ENCODE results near the gene LCN6. TPM values are rescaled to one million over a fixed set of nuclear protein-coding genes. Genes with fewer than 3 reads are reported as not detected.
"Not testable (repeated sequence)": the region's sequence is repeated elsewhere in the genome, so short reads cannot be mapped to it uniquely, and the experiment has no call there.

Gene LCN6
- total and polyA plus RNA-seq, 4 donors, result not detected

DNA sequence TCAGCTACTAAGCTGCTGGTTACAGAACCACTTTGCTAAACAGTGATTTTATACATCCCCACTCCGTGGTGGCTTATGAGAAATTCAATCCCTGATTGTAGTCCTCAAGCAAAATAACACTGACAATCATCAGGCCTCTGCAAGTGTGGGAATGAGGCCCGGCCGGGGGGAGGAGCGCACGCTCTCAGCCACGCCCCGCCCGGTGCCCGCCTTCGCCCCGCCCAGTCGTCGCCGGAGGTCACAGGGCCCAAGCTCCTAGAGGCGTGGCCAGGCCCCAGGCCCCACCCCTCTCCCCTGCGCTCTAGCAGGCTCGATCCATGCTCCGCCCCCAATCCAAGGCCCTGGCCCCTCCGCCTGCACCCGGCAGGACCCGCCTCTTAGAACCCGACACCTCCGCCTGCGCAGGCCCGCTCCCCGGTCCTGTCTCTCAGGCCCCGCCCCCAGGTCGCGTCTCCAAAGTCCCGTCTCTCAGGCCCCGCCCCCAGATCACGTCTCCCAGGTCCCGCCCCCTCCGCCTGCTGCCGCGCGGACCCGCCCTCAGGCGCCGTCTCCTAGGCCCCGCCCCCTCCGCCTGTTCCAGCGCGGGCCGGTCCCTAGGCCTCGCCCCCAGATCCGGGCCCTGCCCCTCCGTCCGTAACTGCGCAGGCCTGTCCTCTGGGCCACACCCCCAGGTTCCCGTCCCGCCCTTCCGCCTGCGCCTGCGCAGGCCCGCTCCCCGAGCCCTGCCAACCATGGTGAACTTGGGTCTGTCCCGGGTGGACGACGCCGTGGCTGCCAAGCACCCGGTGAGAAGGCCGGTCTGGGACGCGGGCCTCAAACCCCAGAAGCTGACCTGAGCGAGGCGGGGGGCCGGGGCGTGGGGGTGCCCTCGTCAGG is 42.6 kb upstream of the LCN6 start, which contains the start of gene TMEM141:
TSS of gene TMEM141 (plus strand) at position 705 of the 876 bp plus-strand sequence. CDS start at position 732, 27 bp downstream.
- H3K27me3 ChIP-seq (ENCODE audit: control insufficient read depth, insufficient read depth, low read length), result no peaks in the 10 kb centered on the region
- H3K4me1 ChIP-seq (ENCODE audit: control insufficient read depth, insufficient read depth, low read length), result peaks cover 39% of the 10 kb centered on the region
- under 1% methylated on average over 67 of the region's 70 CpGs for WGBS (ENCODE audit: insufficient coverage)
- H3K4me3 ChIP-seq (ENCODE audit: low read depth, low read length), result peak within 1 kb of the TSS; percentile 88
- H3K36me3 ChIP-seq (ENCODE audit: control insufficient read depth, insufficient read depth, low read length), result peaks cover 26% of the 10 kb centered on the region
- peak; percentile 85 to 100 (median 98) for DNase-seq (ENCODE audit: low read depth in 4 of 6, low spot score in 6 of 6)
- no peaks in the 10 kb centered on the region for H3K9me3 ChIP-seq (ENCODE audit: control insufficient read depth, insufficient read depth, low read length)
- H3K27ac ChIP-seq (ENCODE audit: low read depth, low read length), result peak within 1 kb of the TSS; percentile 95

DNA sequence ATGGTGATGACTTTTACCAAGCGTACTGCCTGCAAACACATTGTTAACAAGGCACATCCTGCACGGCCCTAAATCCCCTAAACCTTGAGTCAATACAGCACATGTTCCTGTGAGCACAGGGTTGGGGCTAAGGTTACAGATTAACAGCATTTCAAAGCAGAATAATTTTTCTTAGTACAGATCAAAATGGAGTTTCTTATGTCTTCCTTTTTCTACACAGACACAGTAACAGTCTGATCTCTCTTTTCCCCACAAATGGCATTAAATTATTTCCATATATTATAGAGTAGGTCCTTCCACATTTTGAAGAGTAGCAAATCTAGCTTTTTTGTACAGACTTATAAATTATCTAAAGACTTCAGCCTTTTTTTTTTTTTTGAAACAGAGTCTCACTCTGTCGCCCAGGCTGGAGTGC is 41.2 kb upstream of the LCN6 start:
- WGBS (ENCODE audit: insufficient coverage), result 75% methylated on average over 2 of the region's 3 CpGs
- no peak overlapping the region for H3K27ac ChIP-seq (ENCODE audit: low read depth, low read length)

DNA sequence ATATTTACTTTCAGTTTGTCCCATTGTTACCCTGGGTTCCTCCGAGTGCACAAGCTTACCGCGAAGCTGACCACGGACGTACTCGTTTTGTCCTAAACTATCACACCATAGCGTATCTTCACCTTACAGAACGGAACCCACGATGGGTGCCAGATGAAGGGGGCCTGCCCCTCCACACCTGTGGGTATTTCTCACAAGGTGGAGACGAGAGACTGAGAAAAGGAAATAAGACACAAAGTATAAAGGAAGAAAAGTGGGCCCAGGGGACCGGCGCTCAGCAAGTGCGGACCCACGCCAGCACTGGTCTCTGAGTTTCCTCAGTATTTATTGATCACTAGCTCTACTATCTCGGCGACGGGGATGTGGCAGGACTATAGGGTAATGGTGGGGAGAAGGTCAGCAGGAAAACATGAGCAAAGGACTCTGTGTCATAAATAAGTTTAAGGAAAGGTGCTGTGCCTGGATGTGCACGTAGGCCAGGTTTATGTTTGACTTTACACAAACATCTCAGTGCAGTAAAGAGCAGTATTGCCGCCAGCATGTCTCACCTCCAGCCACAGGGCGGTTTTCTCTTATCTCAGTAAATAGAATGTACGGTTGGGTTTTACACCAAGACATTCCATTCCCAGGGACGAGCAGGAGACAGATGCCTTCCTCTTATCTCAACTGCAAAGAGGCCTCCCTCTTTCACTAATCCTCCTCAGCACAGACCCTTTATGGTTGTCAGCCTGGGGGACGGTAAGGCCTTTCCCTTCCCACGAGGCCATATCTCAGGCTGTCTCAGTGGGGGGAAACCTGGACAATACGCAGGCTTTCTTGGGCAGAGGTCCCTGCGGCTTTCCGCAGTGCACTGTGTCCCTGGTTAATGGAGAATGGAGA is 40.6 kb upstream of the LCN6 start:
- H3K4me3 ChIP-seq (ENCODE audit: low read depth, low read length); H3K27ac ChIP-seq (ENCODE audit: low read depth, low read length); H3K9me3 ChIP-seq (ENCODE audit: control insufficient read depth, insufficient read depth, low read length); DNase-seq (ENCODE audit: low read depth in 4 of 6, low spot score in 6 of 6); H3K27me3 ChIP-seq (ENCODE audit: control insufficient read depth, insufficient read depth, low read length): not testable (repeated sequence)
- 69% methylated on average over 5 of the region's 27 CpGs for WGBS (ENCODE audit: insufficient coverage)
- peaks cover 17% of the 10 kb centered on the region for H3K36me3 ChIP-seq (ENCODE audit: control insufficient read depth, insufficient read depth, low read length)
- H3K4me1 ChIP-seq (ENCODE audit: control insufficient read depth, insufficient read depth, low read length), result peaks cover 33% of the 10 kb centered on the region

More for the DNA sequence above, 41.2 kb upstream of the LCN6 start:
- Histone ChIP-seq H3K36me3 (ENCODE audit: control insufficient read depth, insufficient read depth, low read length) (peaks cover 24% of the 10 kb centered on the region), H3K4me1 (ENCODE audit: control insufficient read depth, insufficient read depth, low read length) (peaks cover 33% of the 10 kb centered on the region), H3K9me3 (ENCODE audit: control insufficient read depth, insufficient read depth, low read length) (no peaks in the 10 kb centered on the region), H3K27me3 (ENCODE audit: control insufficient read depth, insufficient read depth, low read length) (no peaks in the 10 kb centered on the region), H3K4me3 (ENCODE audit: low read depth, low read length) (no peak overlapping the region)
- no peak for DNase-seq (ENCODE audit: low read depth in 4 of 6, low spot score in 6 of 6)

DNA sequence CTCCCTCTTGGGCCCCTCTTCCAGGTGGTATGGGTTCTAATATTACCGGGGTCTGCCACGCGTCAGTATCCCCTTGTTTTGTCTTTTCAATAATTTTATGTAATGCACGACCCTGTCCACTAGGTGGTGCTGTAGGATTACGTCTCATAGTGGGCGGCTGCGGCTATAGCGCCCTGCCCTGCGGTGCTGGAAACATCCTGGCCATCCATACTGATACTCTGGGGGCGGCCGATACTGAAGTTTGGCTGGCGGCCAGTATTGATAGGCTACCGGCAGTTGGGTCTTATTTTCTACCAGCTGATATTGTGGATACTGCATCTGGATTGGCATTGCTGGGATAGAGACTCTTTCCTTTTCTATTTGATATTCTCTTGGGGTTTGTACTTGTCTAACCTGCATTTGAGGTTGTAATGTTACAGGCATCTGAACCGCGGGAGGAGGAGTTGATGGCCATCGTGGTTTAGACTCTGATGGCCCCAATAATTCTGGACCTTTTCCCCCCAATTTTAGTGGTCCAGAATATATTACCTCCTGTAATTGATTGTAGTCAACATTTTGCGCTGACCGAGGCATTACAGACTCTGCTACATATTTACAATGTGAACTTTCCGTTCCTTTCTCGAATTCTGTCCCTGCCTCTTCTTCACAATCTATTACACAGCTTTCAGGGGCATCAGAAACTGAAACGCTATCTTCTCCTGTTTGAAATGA is 39.5 kb upstream of the LCN6 start:
- 0% methylated on average over 7 of the region's 21 CpGs for WGBS (ENCODE audit: insufficient coverage)
- Histone ChIP-seq H3K27me3 (ENCODE audit: control insufficient read depth, insufficient read depth, low read length) (no peaks in the 10 kb centered on the region), H3K27ac (ENCODE audit: low read depth, low read length) (no peak overlapping the region), H3K9me3 (ENCODE audit: control insufficient read depth, insufficient read depth, low read length) (no peaks in the 10 kb centered on the region), H3K36me3 (ENCODE audit: control insufficient read depth, insufficient read depth, low read length) (peaks cover 7% of the 10 kb centered on the region), H3K4me1 (ENCODE audit: control insufficient read depth, insufficient read depth, low read length) (peaks cover 27% of the 10 kb centered on the region), H3K4me3 (ENCODE audit: low read depth, low read length) (no peak overlapping the region)
- peak in 3 of 6 donors; percentile 67 to 93 (median 90) for DNase-seq (ENCODE audit: low read depth in 4 of 6, low spot score in 6 of 6)

DNA sequence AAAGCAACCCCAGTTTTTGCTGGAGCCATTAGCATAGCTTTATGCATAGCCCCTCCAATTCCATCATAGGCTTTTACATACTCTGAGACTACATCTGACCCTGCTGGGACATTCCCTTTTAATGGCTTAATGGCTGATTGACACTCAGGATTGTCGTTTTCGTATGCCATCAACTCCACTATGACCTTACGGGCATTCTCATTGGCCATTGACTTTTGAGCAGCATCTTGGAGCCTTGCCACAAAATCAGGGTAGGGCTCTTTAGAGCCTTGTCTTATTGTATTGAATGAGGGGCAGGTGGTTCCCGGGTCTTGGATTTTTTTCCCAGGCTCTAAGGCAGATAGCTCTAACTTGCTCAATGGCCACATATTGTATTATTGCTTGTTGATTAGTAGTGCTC is 38.7 kb upstream of the LCN6 start:
- peaks cover 18% of the 10 kb centered on the region for H3K4me1 ChIP-seq (ENCODE audit: control insufficient read depth, insufficient read depth, low read length)
- H3K4me3 ChIP-seq (ENCODE audit: low read depth, low read length); H3K36me3 ChIP-seq (ENCODE audit: control insufficient read depth, insufficient read depth, low read length); H3K9me3 ChIP-seq (ENCODE audit: control insufficient read depth, insufficient read depth, low read length); H3K27me3 ChIP-seq (ENCODE audit: control insufficient read depth, insufficient read depth, low read length); H3K27ac ChIP-seq (ENCODE audit: low read depth, low read length): not testable (repeated sequence)
- DNase-seq (ENCODE audit: low read depth in 4 of 6, low spot score in 6 of 6), result peak in 1 of 6 donors; percentile 33
- no CpG with 5 or more reads among the region's 4 CpGs for WGBS (ENCODE audit: insufficient coverage)

DNA sequence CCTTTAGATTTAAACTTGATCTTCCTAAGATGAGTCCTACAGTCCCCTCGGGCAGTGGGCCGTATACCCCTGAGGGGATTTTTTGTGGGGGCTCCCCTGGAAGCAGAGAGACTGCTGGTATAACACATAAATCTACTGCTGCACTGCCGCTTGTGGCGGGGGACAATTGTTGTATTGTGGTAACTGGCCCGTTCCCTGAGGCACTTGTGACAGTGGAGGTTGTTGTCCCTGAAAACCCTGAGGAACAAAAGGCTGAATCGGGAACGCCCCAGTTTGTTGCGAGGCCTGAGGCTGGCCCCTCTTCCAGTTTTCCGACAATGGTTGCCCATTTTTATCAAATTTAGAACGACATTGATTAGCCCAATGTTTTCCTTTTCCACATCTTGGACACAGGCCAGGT is 38.1 kb upstream of the LCN6 start:
- H3K4me1 ChIP-seq (ENCODE audit: control insufficient read depth, insufficient read depth, low read length), result peaks cover 13% of the 10 kb centered on the region
- H3K9me3 ChIP-seq (ENCODE audit: control insufficient read depth, insufficient read depth, low read length), result no peaks in the 10 kb centered on the region
- no peak overlapping the region for H3K27ac ChIP-seq (ENCODE audit: low read depth, low read length)
- no peaks in the 10 kb centered on the region for H3K27me3 ChIP-seq (ENCODE audit: control insufficient read depth, insufficient read depth, low read length)
- 39% methylated on average over 6 of the region's 10 CpGs for WGBS (ENCODE audit: insufficient coverage)
- H3K4me3 ChIP-seq (ENCODE audit: low read depth, low read length), result no peak overlapping the region
- no peaks in the 10 kb centered on the region for H3K36me3 ChIP-seq (ENCODE audit: control insufficient read depth, insufficient read depth, low read length)
- no peak for DNase-seq (ENCODE audit: low read depth in 4 of 6, low spot score in 6 of 6)

DNA sequence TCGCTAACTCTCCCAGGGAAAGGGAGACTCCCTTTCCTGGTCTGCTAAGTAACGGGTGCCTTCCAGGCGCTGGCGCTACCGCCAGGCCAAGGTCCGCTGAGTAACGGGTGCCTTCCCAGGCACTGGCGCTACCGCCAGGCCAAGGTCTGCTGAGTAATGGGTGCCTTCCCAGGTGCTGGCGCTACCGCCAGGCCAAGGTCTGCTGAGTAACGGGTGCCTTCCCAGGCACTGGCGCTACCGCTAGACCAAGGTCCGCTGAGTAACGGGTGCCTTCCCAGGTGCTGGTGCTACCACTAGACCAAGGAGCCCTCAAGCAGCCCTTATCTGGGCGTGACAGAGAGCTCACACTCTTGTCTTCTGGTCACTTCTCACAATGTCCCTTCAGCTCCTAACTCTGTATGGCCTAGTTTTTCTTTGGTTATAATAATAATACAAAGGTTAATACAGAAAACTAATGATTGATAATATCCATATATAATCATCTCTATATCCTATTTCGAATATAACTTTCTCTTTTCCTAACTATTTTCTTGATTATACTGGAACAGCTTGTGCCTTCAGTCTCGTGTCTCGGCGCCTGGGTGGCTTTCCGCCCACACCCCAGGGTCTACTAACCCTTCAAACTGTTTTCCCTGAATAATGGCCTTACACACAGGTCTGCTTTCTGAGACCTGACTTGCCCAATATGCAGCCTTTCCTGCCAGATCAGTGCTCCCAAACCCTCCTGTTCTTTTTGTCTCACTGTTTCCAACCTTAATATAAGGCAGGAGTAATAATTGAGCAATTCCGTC is 37.4 kb upstream of the LCN6 start:
- WGBS (ENCODE audit: insufficient coverage), result 85% methylated on average over 22 of the region's 23 CpGs
- DNase-seq (ENCODE audit: low read depth in 4 of 6, low spot score in 6 of 6); H3K9me3 ChIP-seq (ENCODE audit: control insufficient read depth, insufficient read depth, low read length); H3K27me3 ChIP-seq (ENCODE audit: control insufficient read depth, insufficient read depth, low read length); H3K36me3 ChIP-seq (ENCODE audit: control insufficient read depth, insufficient read depth, low read length); H3K4me1 ChIP-seq (ENCODE audit: control insufficient read depth, insufficient read depth, low read length); H3K27ac ChIP-seq (ENCODE audit: low read depth, low read length); H3K4me3 ChIP-seq (ENCODE audit: low read depth, low read length): not testable (repeated sequence)

DNA sequence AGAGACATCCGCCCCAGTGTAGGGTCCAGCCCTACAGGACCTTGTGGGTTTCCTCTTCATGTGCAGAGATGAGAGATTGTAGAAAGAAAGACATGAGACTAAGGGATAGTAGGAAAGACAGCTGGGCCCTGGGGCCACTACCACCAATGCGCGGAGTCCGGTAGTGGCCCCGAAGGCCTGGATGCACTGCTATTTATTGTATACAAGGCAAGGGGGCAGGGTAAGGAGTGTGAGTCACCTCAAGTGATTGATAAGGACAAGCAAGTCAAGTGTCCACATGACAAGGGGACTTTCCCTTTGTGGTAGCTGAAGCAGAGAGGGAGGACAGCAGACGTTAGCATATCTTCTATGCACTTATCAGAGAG is 36.7 kb upstream of the LCN6 start:
- no peaks in the 10 kb centered on the region for H3K36me3 ChIP-seq (ENCODE audit: control insufficient read depth, insufficient read depth, low read length)
- H3K4me1 ChIP-seq (ENCODE audit: control insufficient read depth, insufficient read depth, low read length), result peaks cover 8% of the 10 kb centered on the region
- no peak overlapping the region for H3K27ac ChIP-seq (ENCODE audit: low read depth, low read length)
- H3K27me3 ChIP-seq (ENCODE audit: control insufficient read depth, insufficient read depth, low read length), result no peaks in the 10 kb centered on the region
- no peak for DNase-seq (ENCODE audit: low read depth in 4 of 6, low spot score in 6 of 6)
- H3K9me3 ChIP-seq (ENCODE audit: control insufficient read depth, insufficient read depth, low read length), result no peaks in the 10 kb centered on the region
- 96% methylated on average over 6 of the region's 6 CpGs for WGBS (ENCODE audit: insufficient coverage)
- no peak overlapping the region for H3K4me3 ChIP-seq (ENCODE audit: low read depth, low read length)
